ENCODE results near the gene NMRK1.

The NMRK1 gene

DNA sequence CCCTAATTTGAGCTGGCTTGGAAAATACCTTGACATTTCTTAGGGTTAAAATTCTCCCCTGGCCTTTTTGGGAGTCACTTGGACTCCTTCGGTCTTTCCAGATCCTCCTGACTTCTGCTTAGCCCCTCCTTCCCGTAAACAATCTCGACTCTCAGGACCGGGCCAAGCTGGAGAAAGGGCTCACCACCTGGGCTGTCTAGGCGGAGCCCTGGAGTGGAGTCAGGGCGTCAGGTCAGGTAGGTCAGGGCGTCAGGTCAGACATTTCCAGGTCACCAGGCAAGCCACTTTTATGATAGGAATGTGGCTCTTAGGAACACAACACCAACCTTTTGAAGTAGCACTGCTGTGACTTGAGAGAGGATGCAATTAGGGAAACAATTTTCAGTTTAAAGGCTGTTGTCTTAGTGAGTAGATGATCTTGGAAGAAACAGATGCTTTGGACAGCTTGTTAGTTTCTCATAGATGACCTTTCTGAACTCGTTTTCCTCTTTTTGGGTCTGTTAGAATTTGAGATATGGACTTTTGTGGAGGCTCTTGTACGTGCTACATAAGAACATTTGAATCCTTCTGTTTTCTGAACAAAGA is 13.1 kb upstream of the NMRK1 start:
- no peak for DNase-seq

DNA sequence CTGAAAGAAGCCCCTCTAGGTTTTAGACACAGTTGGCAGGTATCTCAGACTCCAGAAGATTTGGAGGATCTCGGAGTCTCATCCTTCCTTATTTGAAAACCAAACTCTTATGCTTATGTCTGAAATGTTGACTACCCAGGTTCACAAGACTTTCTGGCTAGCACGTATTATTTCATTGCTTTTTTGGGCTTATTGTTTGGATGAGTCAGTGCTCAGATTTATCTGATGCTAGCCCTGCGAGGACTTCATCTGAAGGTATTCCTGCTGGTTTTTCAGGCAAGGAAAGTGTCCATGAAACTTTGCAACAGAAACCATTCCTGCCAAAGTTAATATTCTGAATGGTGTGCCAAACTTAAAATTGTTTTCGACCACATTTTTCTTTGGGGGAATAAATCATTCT is 8.8 kb upstream of the NMRK1 start:
- no peak for DNase-seq

DNA sequence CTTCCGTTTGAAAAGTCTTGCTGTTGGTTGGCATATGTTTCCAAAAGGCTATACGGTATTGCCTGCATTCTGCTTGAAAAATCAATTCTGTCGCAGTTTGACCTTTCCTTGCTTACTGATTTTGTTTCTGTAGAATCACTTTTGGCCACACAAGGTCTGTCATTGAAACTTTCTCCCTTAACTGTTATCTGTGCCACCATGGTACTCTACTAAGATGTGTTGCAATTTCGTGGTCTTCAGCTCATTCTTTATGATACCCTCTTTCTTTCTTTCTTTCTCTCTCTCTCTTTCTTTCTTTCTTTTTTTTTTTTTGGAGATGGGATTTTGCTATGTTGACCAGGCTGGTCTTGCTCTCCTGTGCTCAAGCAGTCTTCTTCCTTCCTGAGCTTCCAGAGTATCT is 4.8 kb upstream of the NMRK1 start:
- DNase-seq, result no peak

DNA sequence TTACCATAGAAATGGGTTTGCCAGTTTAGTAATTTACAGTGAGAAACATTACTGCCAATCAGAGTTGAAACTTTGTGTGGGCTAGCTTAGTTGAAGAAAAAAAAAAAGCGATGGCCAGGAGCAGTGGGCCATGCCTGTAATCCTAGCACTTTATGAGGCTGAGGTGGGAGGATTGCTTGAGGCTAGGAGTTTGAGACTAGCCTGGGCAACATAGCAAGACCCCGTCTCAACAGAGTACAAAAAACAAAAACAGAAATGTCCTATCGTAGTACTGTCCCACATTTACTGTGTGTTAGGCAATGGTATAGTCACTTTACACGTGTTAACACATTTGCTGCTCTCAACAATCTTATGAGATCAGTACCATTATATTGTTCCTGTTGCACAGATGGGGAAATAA is 2.6 kb upstream of the NMRK1 start:
- no peak for DNase-seq

DNA sequence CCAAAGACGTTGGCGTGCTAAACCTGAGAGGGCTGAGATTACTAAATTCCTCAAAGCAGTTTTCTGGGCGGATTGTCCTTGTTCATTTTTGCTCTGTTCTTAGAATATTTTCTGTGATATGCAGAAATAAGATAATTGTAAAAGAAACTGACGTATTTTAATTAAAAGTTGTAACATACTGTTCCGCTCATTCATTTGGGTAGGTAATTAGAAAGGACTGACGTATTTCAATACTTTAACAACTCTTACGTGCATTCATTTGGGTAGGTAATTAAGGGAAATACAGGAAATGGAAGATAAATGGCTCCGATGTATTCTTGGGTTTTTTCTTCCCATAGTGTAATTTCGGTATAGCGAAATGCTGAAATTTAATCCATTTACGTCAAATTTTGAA is 1.4 kb upstream of the NMRK1 start:
- DNase-seq, result no peak

DNA sequence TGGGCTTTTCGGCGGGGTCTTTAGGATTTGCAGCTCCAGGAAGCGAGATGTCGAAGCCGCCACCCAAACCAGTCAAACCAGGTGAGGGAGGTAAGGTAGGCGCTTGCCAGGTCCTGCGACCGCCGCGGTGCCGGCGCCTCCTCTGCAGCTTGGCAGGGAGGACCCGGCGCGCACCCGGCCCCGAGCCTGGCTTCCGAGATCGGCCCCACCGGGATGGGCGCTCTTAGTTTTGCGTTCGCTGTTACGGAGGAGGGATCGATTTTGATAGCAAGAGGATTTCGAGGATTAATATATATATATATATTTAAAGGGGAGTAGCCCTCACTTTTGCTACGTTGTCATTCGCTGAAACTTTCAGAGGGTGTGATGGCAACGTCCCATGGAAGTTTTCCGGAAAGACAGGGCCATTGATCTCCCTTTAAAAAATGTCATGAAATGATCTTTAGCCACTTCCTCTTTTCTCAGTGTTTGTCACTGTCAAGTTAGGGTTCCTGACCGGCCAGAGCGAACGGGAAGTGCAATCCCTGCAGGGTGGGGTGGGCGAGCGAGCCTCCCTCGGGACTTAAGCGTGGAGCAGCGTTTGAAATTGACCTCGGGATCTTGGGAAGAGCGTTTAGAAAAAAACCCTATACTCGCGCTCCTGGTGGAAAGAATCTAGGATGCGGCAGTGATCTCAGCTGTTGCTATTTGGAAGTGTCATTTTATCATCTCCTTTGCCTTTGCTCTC is 854 bp upstream of the NMRK1 start:
- DNase-seq, result peak; percentile 26

GRCh38 chr9:75087289-75087823 is 599 bp downstream of the NMRK1 start:
- no peak for DNase-seq

DNA sequence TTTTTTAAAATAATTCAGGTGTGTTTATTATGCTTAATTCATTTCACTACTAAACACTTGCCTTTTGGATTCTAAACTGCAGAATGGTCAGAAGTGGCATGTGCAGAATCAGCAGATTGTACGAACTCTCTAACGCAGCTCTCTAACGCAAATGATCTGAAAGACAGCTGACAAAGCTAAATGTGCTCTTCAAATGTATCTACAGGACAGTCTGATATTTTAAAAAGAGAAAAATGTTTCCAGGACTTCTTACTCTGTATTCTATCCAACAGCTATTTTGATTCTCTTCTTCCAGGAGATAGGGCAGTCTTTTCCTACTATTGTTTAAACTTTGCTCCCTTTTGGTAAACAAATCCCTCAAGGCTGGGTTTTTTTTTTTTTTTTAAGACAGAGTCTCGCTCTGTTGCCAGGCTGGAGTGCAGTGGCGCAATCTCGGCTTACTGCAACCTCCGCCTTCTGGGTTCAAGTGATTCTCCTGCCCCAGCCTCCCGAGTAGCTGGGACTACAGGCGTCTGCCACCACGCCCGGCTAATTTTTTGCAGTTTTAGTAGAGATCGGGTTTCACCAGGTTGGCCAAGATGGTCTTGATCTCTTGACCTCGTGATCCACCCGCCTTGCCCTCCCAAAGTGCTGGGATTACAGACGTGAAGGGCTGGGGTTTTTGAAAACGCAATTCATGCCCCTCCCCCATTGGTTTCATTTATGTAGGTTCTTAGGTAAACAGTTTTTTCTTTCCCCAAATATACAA is 1.2 kb downstream of the NMRK1 start:
- no peak for DNase-seq

DNA sequence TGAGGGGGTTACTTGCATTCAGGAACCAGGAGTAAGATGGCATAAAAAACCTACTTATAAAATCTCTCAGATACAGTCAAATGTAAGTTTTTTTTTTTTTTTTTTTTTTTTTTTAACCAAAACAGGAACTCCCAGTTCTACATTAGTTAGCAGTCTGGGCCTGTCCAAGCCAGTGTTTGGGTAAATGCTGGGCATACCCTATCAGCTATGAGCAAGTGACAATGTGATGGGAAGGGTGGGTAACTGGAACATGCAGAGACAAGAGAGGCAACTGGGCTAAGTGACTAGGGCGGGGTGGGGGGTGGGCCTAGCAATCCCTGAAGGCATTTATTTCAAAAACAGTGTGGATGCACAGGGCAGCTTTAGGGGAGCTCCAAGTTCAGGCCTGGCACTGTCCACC is 2.3 kb downstream of the NMRK1 start:
- DNase-seq, result no peak

DNA sequence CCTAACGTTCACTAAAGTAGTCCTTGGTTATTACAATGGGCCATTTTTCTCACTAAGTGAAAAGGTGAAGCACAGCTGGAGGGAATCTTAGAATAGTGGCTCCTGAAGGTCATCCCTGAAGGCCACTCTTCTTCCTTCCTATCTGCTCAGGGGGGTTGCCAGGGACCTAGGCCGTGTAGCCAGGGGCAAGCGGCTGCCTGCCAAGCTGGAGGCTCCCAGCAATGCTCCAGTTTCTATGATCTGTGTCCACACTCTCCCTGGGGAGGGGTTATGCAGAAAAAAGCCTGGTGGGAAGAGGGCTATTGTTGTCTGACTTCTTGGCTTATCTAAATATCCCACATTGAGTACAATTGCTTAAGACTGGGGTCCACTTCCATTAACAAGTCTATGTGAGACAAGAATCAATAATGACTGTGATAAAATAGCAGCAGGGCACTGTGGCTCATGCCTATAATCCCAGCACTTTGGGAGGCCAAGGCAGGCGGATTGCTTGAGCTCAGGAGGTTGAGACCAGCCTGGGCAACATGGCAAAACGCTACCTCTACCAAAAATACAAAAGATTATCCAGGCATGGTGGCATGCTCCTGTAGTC is 3.8 kb downstream of the NMRK1 start:
- no peak for DNase-seq

DNA sequence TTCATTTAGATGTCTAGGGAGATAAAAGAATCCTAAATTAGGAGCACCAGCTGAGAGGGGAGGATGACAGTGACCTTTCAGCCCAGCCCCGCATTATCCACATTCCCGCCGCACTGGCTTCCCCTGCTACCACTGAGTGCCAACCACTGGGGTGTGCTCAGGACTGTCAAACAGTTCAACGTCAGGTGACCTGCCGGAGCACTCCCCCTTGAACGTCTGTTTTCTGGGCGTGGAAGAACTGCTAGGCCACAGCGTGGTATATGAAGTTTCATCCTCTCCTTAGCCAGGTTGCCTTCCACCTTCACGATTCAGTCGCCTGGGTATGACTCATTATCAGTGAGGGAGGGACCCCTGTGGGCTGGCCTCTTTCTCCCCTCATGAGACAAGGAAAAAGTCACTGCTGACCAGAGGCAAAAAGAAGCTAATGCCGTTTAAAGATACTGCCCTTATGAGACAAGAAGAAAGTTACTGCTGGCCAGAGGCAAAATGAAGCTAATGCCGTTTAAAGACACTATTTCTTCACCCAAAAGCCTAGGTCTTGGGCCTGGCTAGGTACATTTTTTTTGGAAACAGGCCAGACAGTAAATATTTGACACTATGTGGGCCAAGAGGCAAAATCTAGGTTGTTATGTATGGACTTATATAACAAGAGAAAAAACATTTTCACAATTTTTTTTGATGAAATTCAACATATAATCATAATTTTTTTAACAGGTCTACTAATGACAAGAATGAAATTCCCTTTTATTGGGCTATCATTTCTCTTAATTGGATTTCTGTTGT is 4.6 kb downstream of the NMRK1 start:
- DNase-seq, result no peak

DNA sequence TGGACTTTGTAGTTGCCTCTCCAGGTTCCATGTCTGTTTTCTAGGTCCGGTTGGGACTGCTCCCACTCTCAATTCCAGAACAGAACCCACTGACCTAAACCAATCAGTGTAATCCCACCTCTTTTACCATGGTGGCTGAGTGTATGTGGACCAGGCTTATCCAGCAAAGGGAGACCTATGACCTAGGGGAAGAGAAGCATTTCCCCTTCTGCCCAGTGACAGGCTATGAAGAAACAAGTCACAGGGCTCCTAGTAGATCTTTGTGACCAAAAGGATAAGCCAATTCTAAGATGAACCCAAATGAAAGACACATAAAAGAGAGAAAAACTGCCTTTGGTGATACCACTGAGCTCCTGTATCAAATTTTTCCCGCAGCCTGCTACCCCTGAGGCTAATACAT is 6.3 kb downstream of the NMRK1 start:
- DNase-seq, result no peak

DNA sequence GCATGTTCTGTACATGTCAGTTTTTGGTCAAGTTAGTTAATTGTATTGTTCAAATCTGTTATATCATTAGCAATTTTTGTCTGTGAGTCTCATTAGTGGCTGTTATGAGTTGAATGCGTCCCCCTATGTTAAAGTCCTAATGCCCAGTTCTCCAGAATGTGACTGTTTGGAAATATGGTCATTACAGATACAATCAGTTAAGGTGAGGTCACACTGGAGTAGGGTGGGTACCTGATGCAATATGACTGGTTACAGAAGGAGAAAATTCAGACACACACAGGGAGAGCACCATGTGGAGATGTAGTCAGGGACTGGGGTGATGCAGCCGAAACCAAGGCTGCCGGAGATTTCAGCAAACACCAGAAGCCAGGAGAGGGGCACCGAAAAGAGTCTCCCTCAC is 15.1 kb downstream of the NMRK1 start:
- DNase-seq, result no peak

DNA sequence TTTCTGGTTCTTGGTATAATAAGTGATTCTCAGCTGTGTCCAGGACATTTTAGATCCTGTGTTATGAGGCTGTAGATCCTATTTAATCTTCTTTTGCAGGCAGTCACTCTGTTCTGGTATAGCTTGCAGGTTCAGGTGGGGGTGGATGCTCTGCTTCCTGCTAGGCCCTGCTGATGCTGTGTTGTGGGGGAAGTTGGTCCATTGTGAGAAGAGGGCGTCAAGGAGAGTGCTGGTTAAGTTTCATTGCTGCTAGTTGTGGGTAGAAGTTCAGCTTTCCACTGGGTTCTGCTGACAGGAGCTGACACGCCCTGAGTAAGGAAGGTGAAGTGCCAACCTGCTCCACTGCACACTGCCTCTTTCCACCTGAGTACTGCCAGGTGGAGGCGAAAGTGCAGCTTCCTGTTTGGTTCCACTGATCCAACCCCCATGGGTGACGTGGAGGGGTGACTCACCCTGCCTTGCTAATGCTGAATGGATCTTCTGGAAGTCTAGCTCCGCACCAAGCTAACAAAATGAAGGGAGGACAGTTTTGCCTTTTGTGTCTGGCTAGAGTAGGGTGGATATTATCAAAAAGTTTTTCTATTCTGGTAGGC is 16.3 kb downstream of the NMRK1 start:
- DNase-seq, result no peak

DNA sequence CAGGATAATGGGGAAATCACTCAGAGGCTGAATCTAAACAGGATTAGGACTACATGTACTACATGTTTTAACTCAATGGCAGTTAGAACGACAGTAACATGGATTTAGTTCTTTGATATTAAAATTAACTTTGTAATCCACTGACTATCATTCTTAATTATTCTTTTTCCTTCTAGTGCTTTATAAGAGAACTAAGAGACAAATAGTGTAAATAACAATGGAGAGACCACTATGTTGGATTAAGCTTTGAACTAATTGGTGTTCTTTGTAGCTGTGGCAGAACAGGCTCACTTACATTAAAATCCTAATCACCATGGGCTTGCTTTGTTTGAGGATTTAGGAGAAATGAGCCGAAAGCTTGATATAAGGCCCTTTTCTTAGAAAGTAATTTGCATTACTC is 18.8 kb downstream of the NMRK1 start:
- DNase-seq, result no peak

GRCh38 chr9:75067894-75068293 is 20.1 kb downstream of the NMRK1 start:
- DNase-seq, result no peak

DNA sequence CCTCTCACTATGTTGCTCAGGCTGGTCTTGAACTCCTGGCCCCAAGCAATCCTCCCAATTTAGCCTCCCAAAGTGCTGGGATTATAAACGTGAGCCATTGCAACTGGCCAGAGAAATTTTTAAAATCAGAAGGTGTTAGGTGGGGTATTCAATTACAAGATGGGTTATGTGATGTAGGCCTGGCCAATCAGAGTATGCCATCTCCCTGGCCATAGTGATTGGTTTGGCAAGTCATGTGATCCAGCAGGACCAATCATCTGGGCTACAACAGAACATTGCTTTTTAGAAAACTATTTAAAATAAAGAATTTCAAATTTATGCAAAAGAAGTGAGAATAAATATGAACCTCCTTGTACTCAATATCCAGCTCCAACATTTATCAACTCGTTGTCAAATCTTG is 22.4 kb downstream of the NMRK1 start:
- no peak for DNase-seq

DNA sequence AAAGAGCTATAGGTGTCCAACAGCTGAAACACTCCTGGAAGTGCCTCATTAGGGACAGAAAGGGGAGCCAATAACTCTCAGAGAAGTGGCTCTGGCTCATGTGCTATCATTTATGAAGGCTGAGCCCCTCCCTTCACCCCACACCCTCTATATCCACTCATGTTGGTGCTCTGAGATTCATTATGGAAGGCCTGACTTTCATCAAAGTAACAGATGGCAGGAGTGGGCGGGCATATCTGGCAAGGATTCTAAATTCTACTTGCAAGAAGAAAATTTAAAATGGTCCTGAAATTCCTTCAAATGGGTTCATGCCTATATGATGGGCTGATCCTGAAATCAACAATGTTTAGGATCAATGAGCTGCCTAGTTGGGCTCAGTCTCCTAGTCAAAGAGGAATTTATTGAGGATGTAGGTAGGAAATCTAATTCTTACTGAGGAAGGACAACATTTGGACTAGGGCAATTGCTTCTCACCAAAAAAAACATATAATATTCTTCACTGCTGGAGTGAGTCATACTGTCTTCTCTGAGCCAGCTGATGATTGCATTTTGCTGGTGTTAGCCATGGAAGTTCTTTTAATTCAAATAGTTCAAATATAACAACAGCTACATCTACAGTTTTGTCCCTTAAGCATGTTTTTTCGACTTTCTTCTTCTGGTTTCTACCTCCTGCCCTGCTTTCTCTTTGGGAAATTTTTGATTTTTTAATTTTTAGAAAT is 23.5 kb downstream of the NMRK1 start:
- peak; percentile 44 for DNase-seq

- peak; percentile 17 for DNase-seq
Observed at GRCh38 chr9:75063556-75064305, 24.2 kb downstream of the NMRK1 start.

DNA sequence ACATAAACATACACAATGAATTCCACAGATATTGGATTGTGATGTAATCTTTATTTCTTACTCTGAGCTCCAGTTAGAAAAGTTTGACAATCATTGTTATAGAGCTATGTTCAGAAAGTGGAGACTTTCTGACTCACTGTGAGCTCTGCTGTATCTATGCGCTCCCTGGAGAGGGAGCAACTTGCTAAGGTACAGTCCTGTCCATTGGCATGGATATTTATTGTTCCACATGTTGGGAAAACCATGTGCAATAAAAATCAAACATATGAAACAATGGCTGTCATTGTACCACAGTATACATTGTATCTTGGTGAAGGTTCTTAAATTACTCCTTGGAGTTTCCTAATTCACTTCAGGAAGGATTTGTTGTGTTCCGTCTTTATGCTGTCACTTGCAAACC is 26.8 kb downstream of the NMRK1 start:
- no peak for DNase-seq

Data from DMS 273 treated with DMSO at 0.1 percent for 48 hours (cell line).